ENCODE data around the gene ARG2.

The ARG2 gene

GRCh38 chr14:67650694-67651093, 31.0 kb downstream of the ARG2 start:
- CTCF ChIA-PET, result no interaction called here
- no peak overlapping the region for H3K27ac ChIP-seq
- POLR2A ChIA-PET (ENCODE audit: low non-redundant PET), result no interaction called here
- no peak for TF ChIP-seq CTCF (conservative IDR thresholded peaks at IDR 0.05; ENCODE audit: low read depth)
- peak; percentile 73 for DNase-seq (ENCODE audit: low spot score)

- ChIA-PET POLR2A (ENCODE audit: low non-redundant PET) (no interaction called here), CTCF (interaction anchor here (0.7 kb wide), 1 partner anchor 68 kb away, joined by 3 read pairs; no protein-coding TSS in a partner anchor)
- H3K27ac ChIP-seq, result no peak overlapping the region
- DNase-seq (ENCODE audit: low spot score), result no peak
- TF ChIP-seq CTCF (conservative IDR thresholded peaks at IDR 0.05; ENCODE audit: low read depth), result no peak
Observed at GRCh38 chr14:67652189-67652588, 32.5 kb downstream of the ARG2 start.

GRCh38 chr14:67653651-67654280, 34.0 kb downstream of the ARG2 start:
- no peak overlapping the region for H3K27ac ChIP-seq
- POLR2A ChIA-PET (ENCODE audit: low non-redundant PET), result no interaction called here
- CTCF ChIA-PET, result no interaction called here
- DNase-seq (ENCODE audit: low spot score), result no peak
- TF ChIP-seq CTCF (conservative IDR thresholded peaks at IDR 0.05; ENCODE audit: low read depth), result no peak

- CTCF ChIA-PET, result interaction anchor here (1.0 to 2.3 kb wide), 2 partner anchors 41 to 45 kb away, joined by 4 to 7 read pairs; no protein-coding TSS in a partner anchor
Observed at GRCh38 chr14:67663633-67664032, 43.9 kb downstream of the ARG2 start.

GRCh38 chr14:67665868-67666267, 46.1 kb downstream of the ARG2 start:
- ChIA-PET POLR2A (ENCODE audit: low non-redundant PET) (no interaction called here), CTCF (interaction anchor here (0.7 to 2.3 kb wide), 4 partner anchors 47 to 380 kb away, joined by 3 to 7 read pairs (median 3); no protein-coding TSS in a partner anchor)
- TF ChIP-seq CTCF (conservative IDR thresholded peaks at IDR 0.05; ENCODE audit: low read depth), result no peak
- no peak for DNase-seq (ENCODE audit: low spot score)
- H3K27ac ChIP-seq, result no peak overlapping the region

More at GRCh38 chr14:67663633-67664032, 43.9 kb downstream of the ARG2 start:
- no peak for TF ChIP-seq CTCF (conservative IDR thresholded peaks at IDR 0.05; ENCODE audit: low read depth)
- H3K27ac ChIP-seq, result peak overlapping the region; percentile 27; the same call in 1 of the 2 replicates
- POLR2A ChIA-PET (ENCODE audit: low non-redundant PET), result no interaction called here
- peak; percentile 72 for DNase-seq (ENCODE audit: low spot score)

GRCh38 chr14:67666750-67667449, 47.2 kb downstream of the ARG2 start:
- peak; percentile 64 for TF ChIP-seq CTCF (conservative IDR thresholded peaks at IDR 0.05; ENCODE audit: low read depth)
- peak; percentile 51 for DNase-seq (ENCODE audit: low spot score)
- ChIA-PET POLR2A (ENCODE audit: low non-redundant PET) (no interaction called here), CTCF (interaction anchor here (0.6 to 2.9 kb wide), 10 partner anchors 11 to 253 kb away, joined by 3 to 28 read pairs (median 4); partner anchors contain the start of gene ARG2)
- H3K27ac ChIP-seq, result no peak overlapping the region

All from RWPE1 (cell line).